ENCODE data around the gene PHF13.

PHF13 gene

DNA sequence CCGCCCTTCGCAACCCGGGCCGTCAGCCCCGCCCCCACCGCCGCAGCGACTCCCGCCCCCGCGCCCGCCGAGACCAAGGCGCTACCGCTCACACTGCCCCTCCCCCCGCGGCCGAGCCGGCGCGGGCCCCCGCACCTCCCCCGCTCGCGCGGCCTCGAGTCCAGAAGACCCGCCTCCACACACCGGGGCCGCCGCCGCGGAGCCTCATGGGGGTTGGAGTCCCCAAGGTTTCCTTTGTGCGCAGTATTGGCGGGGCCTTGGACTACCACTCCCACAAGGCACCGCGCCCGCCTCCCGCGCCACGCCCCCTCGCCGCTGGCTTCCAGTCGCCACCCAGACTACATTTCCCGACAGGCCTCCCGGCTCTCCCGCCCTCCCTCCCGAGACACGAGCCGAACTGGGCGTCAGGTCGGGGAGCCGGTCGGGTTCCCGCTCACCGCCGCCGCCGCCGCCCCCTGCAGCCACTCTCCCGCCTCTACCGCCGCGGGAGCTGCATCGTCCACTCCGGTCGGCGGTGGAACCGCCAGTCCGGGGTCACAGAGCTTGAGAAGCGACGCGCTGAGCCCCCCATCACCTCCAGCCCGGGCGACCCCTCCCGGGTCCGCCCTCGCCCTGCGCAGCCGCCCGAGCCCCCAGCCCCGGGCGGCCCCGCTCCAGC is at the start of gene PHF13:
Gene PHF13 (plus strand): TSS at position 371 of the 658 bp plus-strand sequence. CDS start 336 bp downstream, outside the sequence.
- DNase-seq: peak; percentile 99

DNA sequence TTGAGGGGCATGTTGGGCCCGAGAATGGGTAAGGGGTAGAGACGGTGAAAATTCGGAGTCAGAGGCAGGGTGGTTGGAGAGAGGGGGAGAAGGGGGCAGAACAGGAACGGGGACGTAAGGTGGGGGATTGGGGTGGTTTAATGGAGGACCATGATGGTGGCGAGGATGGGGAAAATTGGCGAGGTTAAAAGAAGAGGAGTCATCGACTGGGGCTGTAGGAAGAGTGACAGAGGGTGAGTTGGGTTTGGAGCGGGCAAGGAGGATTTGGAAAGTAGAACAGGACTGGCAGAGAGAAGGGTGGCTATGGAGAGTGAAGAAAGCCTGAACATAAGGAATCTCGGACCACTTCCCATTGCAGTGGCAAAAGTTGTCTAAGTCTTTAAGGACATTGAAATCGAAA is 44.5 kb upstream of the PHF13 start:
- no peak for DNase-seq

- no peak for DNase-seq
Observed at GRCh38 chr1:6570100-6570499, 43.4 kb upstream of the PHF13 start.

- no peak for DNase-seq
Observed at GRCh38 chr1:6570987-6571386, 42.5 kb upstream of the PHF13 start.

DNA sequence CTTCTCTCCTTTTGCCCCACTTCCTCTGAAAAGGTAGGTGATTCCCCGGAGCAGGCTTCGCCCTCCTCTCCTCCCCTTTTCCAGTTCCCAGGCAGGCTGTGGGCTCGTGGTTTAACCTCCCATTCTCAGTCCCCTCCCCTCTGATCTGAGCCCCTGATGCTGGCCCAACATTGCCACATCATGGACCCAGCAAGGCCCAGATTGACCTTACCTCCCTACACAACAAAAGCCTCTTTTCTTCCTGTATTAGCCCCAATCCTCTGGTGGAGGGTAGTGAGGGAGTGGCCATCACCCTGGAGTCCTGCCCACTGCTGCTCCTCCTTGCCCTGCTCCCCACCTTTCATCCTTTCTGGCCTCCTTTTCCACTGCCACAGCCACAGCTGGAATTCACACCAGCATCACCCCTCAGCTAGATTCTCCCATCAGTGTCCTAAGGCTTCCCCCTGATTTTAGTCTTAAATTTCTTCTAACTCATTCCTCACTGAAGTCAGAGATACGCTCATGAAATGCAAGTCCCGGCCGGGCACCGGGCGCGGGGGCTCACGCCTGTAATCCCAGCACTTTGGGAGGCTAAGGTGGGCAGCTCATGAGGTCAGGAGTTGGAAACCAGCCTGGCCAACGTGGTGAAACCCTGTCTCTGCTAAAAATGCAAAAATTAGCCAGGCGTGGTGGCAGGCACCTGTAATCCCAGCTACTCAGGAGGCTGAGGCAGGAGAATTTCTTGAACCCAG is 40.7 kb upstream of the PHF13 start:
- DNase-seq: no peak

DNA sequence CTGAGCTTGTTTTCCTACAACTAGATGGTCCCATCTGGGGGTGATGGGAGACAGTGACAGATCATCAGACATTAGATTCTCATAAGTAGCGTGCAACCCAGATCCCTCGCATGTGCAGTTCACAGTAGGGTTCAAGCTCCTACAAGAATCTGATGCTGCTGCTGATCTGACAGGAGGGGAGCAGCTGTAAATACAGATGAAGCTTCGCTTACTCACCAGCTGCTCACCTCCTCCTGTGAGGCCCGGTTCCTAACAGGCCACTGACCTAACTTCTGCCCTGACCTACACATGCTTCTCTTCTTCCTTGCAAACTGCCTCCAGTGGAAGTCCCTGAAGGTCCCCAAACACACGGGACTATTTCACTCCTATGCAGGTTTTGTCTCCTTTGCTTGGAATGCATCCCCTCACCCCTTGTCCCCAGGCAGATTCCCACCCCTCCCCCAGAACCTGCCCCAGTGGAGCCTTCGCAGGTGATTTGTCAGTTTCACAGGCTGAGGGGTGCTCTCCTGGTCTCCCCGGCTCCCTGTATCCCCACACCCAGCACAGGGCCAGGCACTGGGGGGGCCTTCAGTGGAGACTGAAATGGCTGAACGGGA is 39.4 kb upstream of the PHF13 start:
- DNase-seq: peak; percentile 26

DNA sequence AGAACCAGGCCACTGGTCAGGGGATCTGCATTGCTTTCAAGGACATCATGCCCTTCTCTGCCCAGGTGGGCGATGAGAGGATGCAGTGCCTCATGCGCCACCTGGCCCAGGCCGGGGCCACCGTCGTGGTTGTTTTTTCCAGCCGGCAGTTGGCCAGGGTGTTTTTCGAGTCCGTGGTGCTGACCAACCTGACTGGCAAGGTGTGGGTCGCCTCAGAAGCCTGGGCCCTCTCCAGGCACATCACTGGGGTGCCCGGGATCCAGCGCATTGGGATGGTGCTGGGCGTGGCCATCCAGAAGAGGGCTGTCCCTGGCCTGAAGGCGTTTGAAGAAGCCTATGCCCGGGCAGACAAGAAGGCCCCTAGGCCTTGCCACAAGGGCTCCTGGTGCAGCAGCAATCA is 38.7 kb upstream of the PHF13 start:
- no peak for DNase-seq

- DNase-seq: no peak
Observed at GRCh38 chr1:6577831-6578525, 35.6 kb upstream of the PHF13 start.

- DNase-seq: no peak
Observed at GRCh38 chr1:6578624-6579373, 34.7 kb upstream of the PHF13 start.

GRCh38 chr1:6579374-6580118 is 34.0 kb upstream of the PHF13 start, which contains the start of gene ZBTB48:
ZBTB48 (plus strand) TSS chr1:6579994; CDS start chr1:6580610, 616 bp downstream.
- peak; percentile 95 for DNase-seq

GRCh38 chr1:6580119-6580592 is 33.4 kb upstream of the PHF13 start:
- DNase-seq: no peak

DNA sequence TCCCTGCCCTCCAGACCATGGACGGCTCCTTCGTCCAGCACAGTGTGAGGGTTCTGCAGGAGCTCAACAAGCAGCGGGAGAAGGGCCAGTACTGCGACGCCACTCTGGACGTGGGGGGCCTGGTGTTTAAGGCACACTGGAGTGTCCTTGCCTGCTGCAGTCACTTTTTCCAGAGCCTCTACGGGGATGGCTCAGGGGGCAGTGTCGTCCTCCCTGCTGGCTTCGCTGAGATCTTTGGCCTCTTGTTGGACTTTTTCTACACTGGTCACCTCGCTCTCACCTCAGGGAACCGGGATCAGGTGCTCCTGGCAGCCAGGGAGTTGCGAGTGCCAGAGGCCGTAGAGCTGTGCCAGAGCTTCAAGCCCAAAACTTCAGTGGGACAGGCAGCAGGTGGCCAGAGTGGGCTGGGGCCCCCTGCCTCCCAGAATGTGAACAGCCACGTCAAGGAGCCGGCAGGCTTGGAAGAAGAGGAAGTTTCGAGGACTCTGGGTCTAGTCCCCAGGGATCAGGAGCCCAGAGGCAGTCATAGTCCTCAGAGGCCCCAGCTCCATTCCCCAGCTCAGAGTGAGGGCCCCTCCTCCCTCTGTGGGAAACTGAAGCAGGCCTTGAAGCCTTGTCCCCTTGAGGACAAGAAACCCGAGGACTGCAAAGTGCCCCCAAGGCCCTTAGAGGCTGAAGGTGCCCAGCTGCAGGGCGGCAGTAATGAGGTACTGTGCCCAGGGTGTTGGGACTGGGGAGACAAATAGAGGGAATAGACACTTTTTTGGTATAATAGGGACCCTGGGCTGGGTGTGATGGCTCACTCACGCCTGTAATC is 32.7 kb upstream of the PHF13 start:
- no peak for DNase-seq

DNA sequence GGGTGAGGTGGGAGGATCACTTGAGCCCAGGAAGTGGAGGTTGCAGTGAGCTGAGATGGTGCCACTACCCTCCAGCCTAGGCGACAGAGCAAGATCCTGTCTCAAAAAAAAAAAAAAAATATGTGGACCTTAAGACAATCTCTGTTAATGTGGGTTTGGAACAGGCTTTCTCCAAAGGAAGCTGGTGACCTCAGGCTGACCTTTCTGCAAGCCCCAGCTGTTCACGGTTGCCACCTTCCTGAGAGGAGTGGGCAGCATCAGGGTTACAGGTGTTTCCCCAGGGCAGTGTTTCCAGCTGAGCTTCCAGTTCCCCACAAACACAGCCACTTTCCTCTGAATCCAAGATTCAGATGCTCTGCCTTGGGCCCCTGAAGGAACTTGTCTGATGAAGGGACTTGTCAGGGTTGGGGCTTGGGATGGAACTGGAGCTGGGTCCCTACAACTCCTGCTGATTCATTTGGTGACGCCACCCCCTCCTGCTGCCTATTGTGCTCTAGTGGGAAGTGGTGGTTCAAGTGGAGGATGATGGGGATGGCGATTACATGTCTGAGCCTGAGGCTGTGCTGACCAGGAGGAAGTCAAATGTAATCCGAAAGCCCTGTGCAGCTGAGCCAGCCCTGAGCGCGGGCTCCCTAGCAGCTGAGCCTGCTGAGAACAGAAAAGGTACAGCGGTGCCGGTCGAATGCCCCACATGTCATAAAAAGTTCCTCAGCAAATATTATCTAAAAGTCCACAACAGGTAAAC is 31.8 kb upstream of the PHF13 start:
- no peak for DNase-seq

DNA sequence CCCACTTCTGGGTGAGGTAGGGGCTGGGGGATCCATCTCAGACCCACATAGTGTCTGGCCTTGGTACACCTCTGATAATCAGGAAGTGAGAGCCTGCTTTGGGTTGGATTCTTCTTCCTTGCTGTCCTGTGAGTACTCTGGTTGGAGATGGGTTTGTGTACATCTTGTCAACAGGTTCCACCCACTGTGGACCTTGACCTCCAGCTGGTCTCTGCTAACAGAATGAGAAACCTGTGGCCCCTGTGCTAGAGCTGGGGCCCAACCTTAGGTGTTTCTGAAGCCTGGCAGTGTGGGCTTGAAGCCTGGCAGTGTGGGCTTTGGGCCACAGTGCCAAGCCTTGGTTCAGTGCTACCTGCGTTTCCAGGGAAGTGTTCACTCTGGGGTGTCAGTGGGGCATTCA is 31.2 kb upstream of the PHF13 start:
- DNase-seq: no peak

DNA sequence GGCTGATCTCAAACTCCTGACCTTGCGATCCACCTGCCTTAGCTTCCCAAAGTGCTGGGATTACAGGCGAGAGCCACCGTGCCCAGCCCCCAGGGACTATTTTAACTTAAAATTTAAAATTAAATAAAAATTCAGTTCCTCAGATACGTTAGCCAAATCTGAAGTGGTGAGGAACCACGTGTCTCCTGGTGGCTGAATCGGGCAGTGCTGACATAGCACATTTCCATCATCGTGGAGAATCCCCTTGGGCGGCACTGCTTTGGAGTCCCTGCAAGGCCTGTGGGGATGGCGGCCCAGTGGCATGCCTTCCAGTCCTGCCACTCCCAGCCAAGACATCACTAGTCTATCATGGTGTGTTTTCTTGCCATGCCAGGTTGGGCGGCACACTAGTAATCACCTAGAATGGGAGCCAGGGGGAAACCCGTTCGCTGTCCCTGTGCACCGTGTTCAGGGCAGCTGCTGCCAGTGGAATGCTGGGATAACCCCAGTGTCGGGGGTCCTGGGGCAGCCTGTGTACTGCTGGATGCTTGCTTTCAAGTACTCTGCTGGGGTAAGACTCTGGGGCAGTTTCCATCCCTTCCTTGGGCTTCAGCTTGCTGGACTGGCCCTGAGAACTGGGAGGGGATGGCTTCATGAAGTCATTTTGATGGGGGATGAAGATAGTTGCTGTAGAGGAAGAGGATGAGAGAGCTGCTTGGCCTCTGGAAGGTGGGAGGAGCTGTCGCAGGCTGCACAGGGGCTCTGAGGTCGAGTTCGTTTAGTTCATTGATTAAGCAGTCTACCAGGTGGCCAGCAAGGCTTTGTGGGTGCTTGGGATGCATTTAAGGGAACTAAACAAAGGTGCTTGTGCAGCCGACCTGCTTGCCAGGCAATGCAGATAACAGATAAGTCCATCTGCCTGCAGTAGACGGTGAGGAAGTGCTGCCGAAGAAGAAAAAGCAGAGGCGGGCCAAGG is 29.1 kb upstream of the PHF13 start:
- no peak for DNase-seq

DNA sequence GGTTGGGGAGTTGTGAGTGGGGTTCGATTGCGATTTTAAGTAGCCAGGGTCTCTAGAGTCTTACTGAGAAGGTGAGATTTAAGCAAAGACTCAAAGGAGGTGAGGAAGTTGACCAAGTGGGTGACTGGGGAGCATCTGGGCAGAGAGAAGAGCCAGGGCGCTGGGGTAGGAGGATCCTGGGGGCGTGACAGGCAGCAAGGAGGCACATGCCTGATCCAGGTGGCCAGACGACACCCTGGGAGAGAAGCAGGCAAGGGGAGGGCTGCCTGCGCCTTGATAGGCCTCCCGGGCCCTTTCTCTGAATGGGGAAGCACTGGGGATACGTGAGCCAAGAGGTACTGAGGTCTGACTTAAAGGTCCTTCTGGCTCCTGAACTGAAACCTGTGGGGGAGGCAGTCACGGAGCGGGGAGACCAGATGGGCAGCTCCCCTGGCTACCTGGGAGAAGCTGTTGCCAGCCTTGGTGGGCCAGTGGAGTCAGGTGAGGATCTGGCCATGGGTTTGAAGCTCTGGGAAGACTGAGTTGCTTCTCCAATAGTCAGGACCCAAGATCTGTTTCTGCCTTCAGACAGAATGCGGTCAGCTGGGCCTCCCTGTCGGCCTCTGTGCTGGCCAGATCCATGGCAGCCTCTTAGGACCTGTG is 28.3 kb upstream of the PHF13 start:
- DNase-seq: no peak

DNA sequence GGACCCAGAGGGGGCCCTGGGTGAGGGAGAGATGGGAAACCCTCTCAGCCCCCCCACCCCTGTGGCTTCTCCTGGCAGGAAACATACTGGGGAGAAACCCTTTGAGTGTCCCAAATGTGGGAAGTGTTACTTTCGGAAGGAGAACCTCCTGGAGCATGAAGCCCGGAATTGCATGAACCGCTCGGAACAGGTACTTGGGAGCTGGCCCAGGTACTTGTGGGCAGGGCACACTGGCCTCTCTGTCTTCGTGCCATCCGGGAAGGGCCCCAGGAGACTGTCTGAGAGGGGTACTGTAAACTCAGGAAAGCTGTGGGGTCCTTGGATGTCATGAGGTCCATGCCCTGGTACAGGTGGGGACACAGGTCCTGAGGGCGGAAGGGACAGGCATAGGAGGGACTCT is 27.7 kb upstream of the PHF13 start:
- DNase-seq: no peak

DNA sequence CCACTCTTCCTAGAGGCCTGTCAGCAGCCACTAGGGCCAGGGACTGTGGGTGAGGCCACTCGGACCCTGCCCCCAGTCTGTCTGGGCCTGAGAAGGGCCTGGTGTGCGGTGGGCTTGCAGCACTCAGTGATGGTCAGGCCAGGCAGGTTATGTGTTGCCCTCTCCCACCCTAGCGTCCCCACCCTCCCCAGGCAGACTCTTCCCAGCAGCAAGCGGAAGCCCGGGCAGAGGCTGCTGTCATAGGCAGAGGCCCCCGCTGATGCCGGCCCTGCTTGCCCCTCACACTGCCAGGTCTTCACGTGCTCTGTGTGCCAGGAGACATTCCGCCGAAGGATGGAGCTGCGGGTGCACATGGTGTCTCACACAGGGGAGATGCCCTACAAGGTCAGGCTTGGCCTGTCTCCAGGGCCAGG is 27.1 kb upstream of the PHF13 start:
- DNase-seq: no peak

All from HCEC 1CT (cell line).